ENCODE data around the gene COG2. TPM values are rescaled to one million over a fixed set of nuclear protein-coding genes. Genes with fewer than 3 reads are reported as not detected.

Gene COG2
- total and polyA plus RNA-seq, 2 of the 13 experiments (the other 11 are each of a cell fraction or from before 2014, with no cell fraction given), result 16.8 to 36.3 TPM

DNA sequence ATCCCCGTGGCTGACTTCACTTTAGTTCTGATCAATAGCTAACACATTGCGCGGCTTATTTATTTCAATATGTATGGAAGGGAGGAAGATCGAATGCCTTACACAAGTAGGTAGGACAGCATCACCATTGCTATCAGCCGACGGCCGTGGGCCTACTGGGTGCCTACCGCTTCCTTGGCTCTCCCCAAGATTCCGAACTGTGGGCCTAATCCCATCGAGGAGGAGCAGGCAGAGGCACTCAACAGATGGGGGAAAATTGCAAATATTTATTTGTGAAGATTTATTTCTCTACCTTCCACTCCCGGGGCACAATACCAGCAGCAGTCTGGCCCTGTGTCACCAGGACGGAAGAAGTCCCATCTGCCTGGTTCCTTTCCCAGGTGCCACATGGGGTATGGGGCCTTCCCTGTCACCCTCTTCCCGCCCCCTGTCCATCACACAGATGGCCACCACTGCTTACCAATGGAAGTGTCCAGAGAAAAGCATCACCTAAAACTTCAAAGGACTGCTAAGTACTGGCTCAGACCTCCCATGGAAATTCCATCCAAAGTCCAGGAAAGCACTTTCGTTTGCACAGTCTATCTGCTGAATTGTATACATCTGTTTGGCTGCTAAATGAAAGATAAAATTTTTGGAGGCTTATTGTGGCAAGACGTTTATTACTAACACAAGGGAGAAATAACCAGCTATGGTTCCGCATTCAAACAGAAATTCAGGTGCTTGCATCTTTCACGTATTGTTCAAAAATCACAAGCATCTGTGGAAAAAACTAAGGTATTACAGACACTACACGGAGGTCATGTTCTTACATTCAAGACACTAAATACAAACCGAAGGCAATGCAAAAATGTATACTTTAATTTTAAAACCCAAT lies 59.9 kb downstream of the COG2 start (continued):
- TF ChIP-seq, protein P1, sequence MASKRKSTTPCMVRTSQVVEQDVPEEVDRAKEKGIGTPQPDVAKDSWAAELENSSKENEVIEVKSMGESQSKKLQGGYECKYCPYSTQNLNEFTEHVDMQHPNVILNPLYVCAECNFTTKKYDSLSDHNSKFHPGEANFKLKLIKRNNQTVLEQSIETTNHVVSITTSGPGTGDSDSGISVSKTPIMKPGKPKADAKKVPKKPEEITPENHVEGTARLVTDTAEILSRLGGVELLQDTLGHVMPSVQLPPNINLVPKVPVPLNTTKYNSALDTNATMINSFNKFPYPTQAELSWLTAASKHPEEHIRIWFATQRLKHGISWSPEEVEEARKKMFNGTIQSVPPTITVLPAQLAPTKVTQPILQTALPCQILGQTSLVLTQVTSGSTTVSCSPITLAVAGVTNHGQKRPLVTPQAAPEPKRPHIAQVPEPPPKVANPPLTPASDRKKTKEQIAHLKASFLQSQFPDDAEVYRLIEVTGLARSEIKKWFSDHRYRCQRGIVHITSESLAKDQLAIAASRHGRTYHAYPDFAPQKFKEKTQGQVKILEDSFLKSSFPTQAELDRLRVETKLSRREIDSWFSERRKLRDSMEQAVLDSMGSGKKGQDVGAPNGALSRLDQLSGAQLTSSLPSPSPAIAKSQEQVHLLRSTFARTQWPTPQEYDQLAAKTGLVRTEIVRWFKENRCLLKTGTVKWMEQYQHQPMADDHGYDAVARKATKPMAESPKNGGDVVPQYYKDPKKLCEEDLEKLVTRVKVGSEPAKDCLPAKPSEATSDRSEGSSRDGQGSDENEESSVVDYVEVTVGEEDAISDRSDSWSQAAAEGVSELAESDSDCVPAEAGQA (IDR thresholded peaks at IDR 0.05; ENCODE audit: low read depth), result no peak
- TF ChIP-seq, protein P1 (CRISPR knock-in tag; IDR thresholded peaks at IDR 0.05; ENCODE audit: borderline replicate concordance), result 0 out of 2 replicates have a peak, but pooled peaks have one; percentile 47
- TF ChIP-seq PREB (CRISPR knock-in tag; IDR thresholded peaks at IDR 0.05) (no peak), DRAP1 (CRISPR knock-in tag; IDR thresholded peaks at IDR 0.05) (0 out of 2 replicates have a peak, but pooled peaks have one; percentile 23), MXI1 (IDR thresholded peaks at IDR 0.05; ENCODE audit: borderline replicate concordance, low read depth, low read length) (peak; percentile 71; the same call in 2 of the 3 replicates), CAMTA2 (CRISPR knock-in tag; IDR thresholded peaks at IDR 0.05; ENCODE audit: borderline replicate concordance) (no peak), FOSL2 (CRISPR knock-in tag; IDR thresholded peaks at IDR 0.05) (peak; percentile 29; the same call in 1 of the 2 replicates), POLR2AphosphoS2 (IDR thresholded peaks at IDR 0.05; ENCODE audit: low read depth, low read length) (0 out of 2 replicates have a peak, but pooled peaks have one; percentile 14), AKAP8 (CRISPR knock-in tag; IDR thresholded peaks at IDR 0.05) (peak; percentile 32; the same call in 1 of the 2 replicates), ZNF331 (CRISPR knock-in tag; IDR thresholded peaks at IDR 0.05) (peak; percentile 50; the same call in 1 of the 2 replicates), ZNF878 (CRISPR knock-in tag; IDR thresholded peaks at IDR 0.05) (0 out of 2 replicates have a peak, but pooled peaks have one; percentile 52), WIZ (CRISPR knock-in tag; IDR thresholded peaks at IDR 0.05) (no peak), ZNF564 (CRISPR knock-in tag; IDR thresholded peaks at IDR 0.05) (0 out of 2 replicates have a peak, but pooled peaks have one; percentile 30), XRCC5 (optimal IDR thresholded peaks at IDR 0.05; ENCODE audit: low read length) (peak; percentile 23), ETV5 (CRISPR knock-in tag; IDR thresholded peaks at IDR 0.05; ENCODE audit: borderline replicate concordance) (peak; percentile 60; the same call in 1 of the 2 replicates)
- TF ChIP-seq, protein P2, sequence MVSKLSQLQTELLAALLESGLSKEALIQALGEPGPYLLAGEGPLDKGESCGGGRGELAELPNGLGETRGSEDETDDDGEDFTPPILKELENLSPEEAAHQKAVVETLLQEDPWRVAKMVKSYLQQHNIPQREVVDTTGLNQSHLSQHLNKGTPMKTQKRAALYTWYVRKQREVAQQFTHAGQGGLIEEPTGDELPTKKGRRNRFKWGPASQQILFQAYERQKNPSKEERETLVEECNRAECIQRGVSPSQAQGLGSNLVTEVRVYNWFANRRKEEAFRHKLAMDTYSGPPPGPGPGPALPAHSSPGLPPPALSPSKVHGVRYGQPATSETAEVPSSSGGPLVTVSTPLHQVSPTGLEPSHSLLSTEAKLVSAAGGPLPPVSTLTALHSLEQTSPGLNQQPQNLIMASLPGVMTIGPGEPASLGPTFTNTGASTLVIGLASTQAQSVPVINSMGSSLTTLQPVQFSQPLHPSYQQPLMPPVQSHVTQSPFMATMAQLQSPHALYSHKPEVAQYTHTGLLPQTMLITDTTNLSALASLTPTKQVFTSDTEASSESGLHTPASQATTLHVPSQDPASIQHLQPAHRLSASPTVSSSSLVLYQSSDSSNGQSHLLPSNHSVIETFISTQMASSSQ (IDR thresholded peaks at IDR 0.05; ENCODE audit: low read depth), result 0 out of 2 replicates have a peak, but pooled peaks have one; percentile 20
- TF ChIP-seq, protein P2 (CRISPR knock-in tag; IDR thresholded peaks at IDR 0.05; ENCODE audit: borderline replicate concordance), result no peak
